CD4-positive, alpha-beta T cell treated with Interleukin-1 beta for 1 hour (primary cell): Measurements from ENCODE around the gene SNAP25.

Experiments used
- DNase-seq, 2 donors: peaks; one replicate each; pipeline ENCODE4 v3.0.0-alpha.2; 2020 to 2022

Gene SNAP25

GRCh38 chr20:10264166-10264558, 45.5 kb downstream of the SNAP25 start:
- no peak for DNase-seq

- DNase-seq: no peak
These were observed 50.0 kb downstream of the SNAP25 start for GRCh38 chr20:10268636-10269035.

DNA sequence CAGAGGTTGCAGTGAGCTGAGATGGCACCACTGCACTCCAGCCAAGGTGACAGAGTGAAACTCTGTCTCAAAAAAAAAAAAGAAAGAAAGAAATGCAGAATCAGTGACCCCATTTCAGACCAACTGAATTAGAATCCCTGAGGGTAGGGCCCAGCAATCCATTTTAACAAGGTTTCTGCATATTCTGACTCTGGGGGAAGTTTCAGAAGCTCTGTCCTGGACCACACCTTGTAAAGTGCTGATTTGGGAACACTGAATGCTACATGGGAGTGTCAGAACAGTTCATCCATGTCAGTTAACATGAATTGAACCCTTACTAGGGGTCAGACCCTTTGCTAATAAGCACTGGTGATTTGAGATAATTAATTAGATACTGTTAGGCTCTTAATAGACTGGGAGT, 52.0 kb downstream of the SNAP25 start:
- DNase-seq: no peak

DNA sequence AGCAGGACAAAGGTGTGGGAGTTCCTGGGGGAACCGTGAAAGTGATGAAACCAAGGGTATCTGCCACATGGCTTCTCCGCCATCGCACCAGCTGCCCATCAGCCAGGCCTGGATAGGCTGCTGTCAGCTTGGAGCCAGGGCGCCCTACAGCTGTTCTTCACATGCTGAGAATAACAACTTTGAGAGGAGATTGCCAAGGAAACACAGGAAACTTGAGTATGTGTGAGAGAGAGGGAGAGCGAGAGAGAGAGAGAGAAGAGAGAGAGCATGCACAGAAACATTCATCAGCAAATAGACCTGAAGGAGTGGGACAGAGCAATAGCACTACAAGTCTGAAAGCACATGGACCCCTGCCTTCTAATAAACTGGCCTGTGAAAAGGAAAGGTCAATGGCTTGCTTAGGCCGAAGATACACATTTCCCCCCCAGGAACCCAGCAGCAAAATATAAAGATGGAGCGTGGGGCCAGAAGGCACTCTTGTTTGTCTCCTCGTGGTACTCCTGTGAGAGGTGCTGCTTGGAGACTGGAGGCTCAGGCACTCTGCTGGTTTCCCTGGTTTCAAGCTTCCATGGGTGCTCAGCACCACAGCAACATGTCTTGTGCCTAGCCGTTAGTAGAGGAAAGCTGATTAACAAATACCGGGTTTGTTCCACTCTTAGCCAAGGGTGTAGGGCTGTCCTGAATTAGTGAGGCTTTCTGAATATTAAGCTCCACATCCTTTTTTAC, 53.0 kb downstream of the SNAP25 start:
- DNase-seq: no peak

DNA sequence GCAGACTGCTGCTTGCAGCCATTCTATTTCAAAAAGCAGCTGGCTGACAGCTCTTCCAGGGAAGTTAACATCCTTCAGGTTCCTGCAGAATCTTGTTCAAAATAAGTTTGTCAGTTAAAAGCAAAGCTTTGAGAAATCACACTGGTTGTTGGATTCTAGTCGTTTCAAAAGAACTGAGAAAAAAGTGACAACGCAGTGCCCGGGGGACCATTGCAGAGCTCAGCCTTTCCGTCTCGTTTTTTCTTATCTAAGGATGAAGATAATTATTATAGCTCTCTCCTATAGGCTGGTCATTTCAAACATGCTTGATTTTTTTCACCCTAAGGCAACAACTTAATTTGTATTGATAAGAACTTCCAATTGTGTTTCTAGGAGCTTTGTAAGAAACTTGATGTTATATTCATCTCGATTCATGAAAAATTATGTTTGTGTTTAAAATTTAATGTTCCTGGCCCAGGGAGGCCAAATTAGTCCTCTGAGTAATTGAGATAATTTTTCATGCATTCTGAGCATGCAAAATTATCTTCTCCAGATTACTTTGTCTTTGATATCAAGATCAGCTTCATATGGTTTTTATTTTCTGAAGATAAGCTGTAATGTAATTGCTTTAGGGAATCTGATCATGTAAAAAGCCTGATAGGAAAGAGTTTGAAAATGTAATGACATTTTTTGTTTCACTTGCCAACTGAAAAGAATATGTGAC, 58.4 kb downstream of the SNAP25 start:
- DNase-seq: no peak

DNA sequence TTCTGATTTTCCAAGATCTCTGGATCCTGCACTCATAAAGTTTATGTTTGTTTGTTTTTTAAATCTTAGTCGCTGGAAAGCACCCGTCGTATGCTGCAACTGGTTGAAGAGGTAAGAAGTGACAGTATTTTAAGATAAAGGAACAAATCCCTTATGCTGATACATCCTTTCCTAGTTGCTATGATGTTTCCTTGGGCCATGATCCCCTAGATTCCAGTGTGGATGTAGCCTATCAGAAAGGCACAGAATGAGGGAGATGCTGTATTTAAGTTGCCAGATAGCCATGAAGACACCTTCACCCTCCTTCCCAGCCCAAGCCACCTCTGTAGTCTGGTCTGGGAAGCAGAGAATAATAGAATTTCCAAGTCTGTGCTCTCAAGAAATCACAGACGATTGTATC, 59.0 kb downstream of the SNAP25 start:
- DNase-seq: no peak

DNA sequence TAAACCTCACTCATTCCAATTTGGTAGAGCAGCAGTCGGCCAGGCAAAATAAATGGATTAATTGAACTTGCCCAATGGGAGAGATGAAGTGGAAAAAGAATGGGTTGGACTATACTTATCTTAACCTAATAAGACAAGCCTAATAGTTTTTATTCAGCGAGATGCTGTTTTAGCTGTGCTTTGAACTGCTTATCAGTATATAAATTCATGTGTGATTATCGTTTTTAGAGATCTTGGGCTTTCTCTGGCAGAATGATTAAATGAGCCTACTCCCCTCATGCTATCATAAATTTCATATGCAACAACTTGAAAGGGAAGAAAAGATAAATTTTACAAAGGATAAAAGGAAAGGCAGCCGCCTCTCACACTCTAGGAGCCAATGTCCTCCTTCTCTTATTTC, 59.8 kb downstream of the SNAP25 start:
- DNase-seq: no peak

GRCh38 chr20:10280018-10280908, 61.6 kb downstream of the SNAP25 start:
- no peak for DNase-seq

- DNase-seq: no peak
These were observed 63.3 kb downstream of the SNAP25 start for GRCh38 chr20:10281911-10282310.

DNA sequence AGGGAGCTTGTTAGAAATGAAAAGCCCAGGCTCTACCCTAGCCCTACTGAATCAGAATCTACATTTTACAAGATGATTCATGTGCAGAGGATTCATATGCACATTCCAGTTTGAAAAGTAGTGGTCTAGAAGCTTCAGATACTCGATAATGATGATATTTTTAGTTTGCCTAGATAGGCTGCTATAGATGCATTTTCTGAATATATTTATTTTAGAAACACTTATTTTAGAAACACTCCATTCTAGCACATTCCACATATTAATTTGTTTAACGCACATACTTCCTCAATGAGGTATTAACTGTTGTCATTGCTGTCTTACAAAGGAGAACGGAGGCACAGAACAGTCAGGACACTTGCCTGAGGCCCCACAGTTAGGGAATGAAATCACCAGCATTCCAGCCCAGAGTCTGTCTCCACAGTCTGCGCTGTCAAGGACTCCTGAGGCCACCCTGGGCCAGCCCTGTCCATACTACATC, 64.4 kb downstream of the SNAP25 start:
- DNase-seq: no peak

DNA sequence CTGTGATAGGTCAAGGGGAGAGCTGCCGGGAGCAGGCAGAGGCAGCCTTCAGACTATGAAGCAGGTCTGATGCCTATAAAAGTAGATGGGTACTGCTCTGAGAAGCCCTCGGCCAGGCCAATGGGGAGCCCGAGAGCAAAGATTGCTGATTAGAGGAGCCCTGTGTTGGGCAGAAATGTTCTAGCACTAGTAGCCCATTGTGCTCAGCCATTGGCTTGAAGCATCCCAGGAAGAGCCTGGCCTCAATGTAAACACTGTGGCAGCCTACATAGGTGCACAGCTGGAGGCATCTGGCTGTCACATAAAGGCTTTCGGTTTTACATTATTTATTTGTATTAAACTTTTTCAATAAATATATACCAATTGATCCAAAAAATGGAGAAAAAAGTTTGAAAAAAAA, 67.7 kb downstream of the SNAP25 start:
- DNase-seq: no peak

DNA sequence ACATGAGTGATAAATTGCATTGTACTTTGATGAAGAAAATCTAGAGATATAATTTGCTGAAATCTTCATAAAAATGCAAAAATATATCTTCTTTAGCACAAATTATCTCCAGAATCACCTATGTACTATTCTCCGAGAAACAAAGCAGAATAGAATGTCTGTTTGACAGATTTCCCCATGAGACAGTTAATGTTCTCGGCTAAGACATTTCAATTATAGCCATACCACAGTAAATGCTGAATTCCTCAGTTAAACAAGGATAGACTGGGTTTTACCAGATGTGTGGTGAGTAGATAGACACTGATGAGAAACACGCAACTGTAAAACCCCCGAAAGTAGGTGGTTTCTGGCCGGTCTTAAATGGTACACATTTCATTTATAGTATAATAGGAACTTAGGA, 69.8 kb downstream of the SNAP25 start:
- no peak for DNase-seq

GRCh38 chr20:10288954-10289646, 70.5 kb downstream of the SNAP25 start:
- DNase-seq: no peak

GRCh38 chr20:10291568-10292248, 73.1 kb downstream of the SNAP25 start:
- DNase-seq: no peak

GRCh38 chr20:10297223-10297622, 78.6 kb downstream of the SNAP25 start:
- no peak for DNase-seq

- DNase-seq: no peak
These were observed 79.1 kb downstream of the SNAP25 start for GRCh38 chr20:10297684-10298240.

- DNase-seq: no peak
These were observed 82.2 kb downstream of the SNAP25 start for GRCh38 chr20:10300582-10301446.

DNA sequence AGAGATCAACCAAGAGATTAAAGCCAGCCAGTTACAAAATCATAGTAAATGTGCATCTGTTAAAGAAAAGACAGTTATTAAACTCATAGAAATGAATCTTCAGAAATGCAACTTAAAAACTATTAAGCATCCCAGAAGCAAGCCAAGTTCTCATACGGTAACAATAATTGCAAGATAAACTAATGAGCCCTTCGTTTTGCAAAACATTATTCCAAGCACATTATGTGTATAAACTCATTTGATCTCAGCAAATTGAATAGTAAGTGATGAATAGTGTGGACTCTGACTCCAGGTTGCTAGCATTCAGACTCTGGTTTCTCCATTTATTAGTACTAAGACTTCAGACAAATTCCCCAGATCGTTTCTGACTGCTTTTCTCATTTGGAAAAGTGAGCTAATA, 85.2 kb downstream of the SNAP25 start:
- no peak for DNase-seq

GRCh38 chr20:10304471-10305046, 85.9 kb downstream of the SNAP25 start:
- no peak for DNase-seq
